Measurements from ENCODE around the gene ENO4.

- TF ChIP-seq CTCF (conservative IDR thresholded peaks at IDR 0.05; ENCODE audit: low read depth in 2 of 2), result no peak
- TF ChIP-seq ZNF462 (CRISPR knock-in tag; IDR thresholded peaks at IDR 0.05), result no peak
- no peak for TF ChIP-seq POLR2AphosphoS5 (IDR thresholded peaks at IDR 0.05; ENCODE audit: low read depth)
- no peak for TF ChIP-seq ETS1 (IDR thresholded peaks at IDR 0.05)
- no peak for TF ChIP-seq EZH2phosphoT487 (IDR thresholded peaks at IDR 0.05; ENCODE audit: unreplicated experiment)
- TF ChIP-seq EZH2 (IDR thresholded peaks at IDR 0.05; ENCODE audit: low read depth, unreplicated experiment), result no peak
- TF ChIP-seq CREB1 (CRISPR knock-in tag; IDR thresholded peaks at IDR 0.05; ENCODE audit: low read depth), result no peak
These were observed 40.6 kb upstream of the ENO4 start for GRCh38 chr10:116808706-116809105.
